ENCODE measurements around the gene TGFBI. TPM values are rescaled to one million over a fixed set of nuclear protein-coding genes. Genes with fewer than 3 reads are reported as not detected.

TGFBI gene
- total and polyA plus RNA-seq, 9 of the 15 experiments (the other 6 are each of a cell fraction or from before 2014, with no cell fraction given): 0.05 to 0.62 (median 0.08) TPM; not detected in 6

DNA sequence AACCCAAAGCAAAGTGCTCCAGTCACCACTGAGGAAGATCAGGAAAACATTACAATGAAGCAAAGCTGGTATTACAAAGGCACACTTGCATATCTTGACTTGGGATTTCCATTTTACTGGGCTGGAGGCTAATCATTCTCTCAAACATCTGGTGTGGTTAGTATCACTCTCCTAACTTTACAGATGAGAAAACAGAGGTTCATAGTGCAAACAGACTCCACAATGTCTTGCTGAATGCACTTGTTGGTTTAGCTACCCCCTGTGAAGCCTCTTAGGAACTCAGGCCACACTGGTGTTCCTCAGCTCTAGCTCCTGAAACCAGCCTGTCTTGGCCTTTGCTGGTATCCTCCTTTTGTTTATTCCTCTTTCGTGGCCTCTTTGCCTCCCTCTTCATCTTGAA lies 74.3 kb downstream of the TGFBI start:
- 9% methylated on average over 1 of the region's 1 CpG for WGBS (ENCODE audit: insufficient coverage, low coverage, missing lambda C conversion rate)
- Histone ChIP-seq H3K9ac (ENCODE audit: insufficient read depth in 1 of 2, low read depth in 2 of 2, low read length in 2 of 2) (no peak overlapping the region), H3K27ac (ENCODE audit: extremely low read depth, low read depth, low read length) (no peak overlapping the region), H4K20me1 (replicated peaks; ENCODE audit: control insufficient read depth, insufficient read depth, low read length) (no peaks in the 10 kb centered on the region), H3K9me1 (ENCODE audit: control insufficient read depth, insufficient read depth, low read length) (no peaks in the 10 kb centered on the region), H3K4me3 (no peak overlapping the region), H3K27me3 (ENCODE audit: control insufficient read depth in 2 of 2, insufficient read depth in 2 of 2, low read length in 2 of 2) (peaks cover 10% of the 10 kb centered on the region in 2 experiments; a peak in 3 of 5 replicates), H3K79me2 (ENCODE audit: control insufficient read depth, insufficient read depth, low read length) (no peaks in the 10 kb centered on the region), H3K4me2 (ENCODE audit: insufficient read depth, low read length) (no peak overlapping the region), H3K9me3 (replicated peaks; ENCODE audit: control insufficient read depth, insufficient read depth, low read depth, low read length) (no peaks in the 10 kb centered on the region), H3K36me3 (ENCODE audit: control insufficient read depth, insufficient read depth, low read length) (no peaks in the 10 kb centered on the region), H3K4me1 (replicated peaks in 1 of 2; ENCODE audit: control insufficient read depth in 2 of 2, insufficient read depth in 2 of 2, low read length in 2 of 2) (no peaks in the 10 kb centered on the region; a peak in 1 of 5 replicates), H2AFZ (ENCODE audit: low read depth, low read length) (no peak overlapping the region)
- no TSS peak for BruUV-seq (replicated peaks)
- in situ Hi-C loops (cut with MboI): no loop called here
- TF ChIP-seq, protein P1, sequence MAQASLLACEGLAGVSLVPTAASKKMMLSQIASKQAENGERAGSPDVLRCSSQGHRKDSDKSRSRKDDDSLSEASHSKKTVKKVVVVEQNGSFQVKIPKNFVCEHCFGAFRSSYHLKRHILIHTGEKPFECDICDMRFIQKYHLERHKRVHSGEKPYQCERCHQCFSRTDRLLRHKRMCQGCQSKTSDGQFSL (CRISPR knock-in tag; IDR thresholded peaks at IDR 0.05): no peak
- TF ChIP-seq, protein P1 (tag; IDR thresholded peaks at IDR 0.05): no peak
- no peak for DNase-seq (ENCODE audit: extremely low read depth in 1 of 4, low spot score in 3 of 4)
- POLR2A ChIA-PET: interaction anchor here (0.6 to 1.1 kb wide), 3 partner anchors 14 to 23 kb away, joined by 3 read pairs; no protein-coding TSS in a partner anchor
- no peak for FAIRE-seq
- CTCF ChIA-PET (ENCODE audit: low intra/inter-chr PET ratio): no interaction called here
- no peak for ATAC-seq
- intact Hi-C loops (cut with micrococcal nuclease): no loop called here

DNA sequence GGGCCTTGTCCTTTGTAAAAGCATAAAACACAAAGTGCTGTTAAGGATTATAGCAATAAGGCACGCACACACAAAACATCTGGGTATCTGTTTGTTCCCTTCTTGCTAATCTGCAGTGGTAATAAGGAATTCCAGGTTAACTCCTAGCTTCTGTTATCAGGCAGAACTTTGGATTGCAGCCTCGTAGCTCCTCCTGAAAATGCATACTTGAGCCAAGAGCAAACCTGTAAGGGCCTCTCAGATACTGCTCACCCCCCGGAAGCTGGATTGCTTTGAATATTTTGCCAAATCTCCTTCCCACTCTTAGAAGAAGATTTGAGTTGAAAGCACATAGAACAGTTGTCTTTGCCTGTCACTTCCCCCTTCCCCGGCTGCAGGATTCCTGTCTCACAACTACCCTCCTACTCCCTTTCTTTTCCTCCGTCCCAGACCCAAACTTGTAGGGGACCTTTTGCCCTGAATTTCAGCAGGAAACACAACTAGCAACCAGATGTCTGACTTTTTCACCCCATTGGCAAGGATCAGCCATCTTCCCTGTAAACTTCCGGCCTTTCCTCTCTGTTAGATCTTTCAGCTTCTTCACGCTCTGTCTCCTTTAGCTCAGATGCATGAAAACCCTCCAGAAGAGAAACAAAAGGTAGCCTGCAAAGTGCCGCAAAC lies 75.6 kb downstream of the TGFBI start:
- 20% methylated on average over 8 of the region's 8 CpGs for WGBS (ENCODE audit: insufficient coverage, low coverage, missing lambda C conversion rate)
- ATAC-seq: no peak
- in situ Hi-C loops (cut with MboI): no loop called here
- ChIA-PET CTCF (ENCODE audit: low intra/inter-chr PET ratio) (no interaction called here), POLR2A (interaction anchor here (0.7 kb wide), 1 partner anchor 1931 kb away, joined by 3 read pairs; no protein-coding TSS in a partner anchor)
- Histone ChIP-seq H3K27me3 (ENCODE audit: control insufficient read depth in 2 of 2, insufficient read depth in 2 of 2, low read length in 2 of 2) (peaks cover 10 to 15% of the 10 kb centered on the region in 2 experiments; a peak in 3 of 5 replicates), H3K36me3 (ENCODE audit: control insufficient read depth, insufficient read depth, low read length) (no peaks in the 10 kb centered on the region), H3K4me1 (replicated peaks in 1 of 2; ENCODE audit: control insufficient read depth in 2 of 2, insufficient read depth in 2 of 2, low read length in 2 of 2) (no peaks in the 10 kb centered on the region; a peak in 1 of 5 replicates), H3K9ac (ENCODE audit: insufficient read depth in 1 of 2, low read depth in 2 of 2, low read length in 2 of 2) (no peak overlapping the region), H4K20me1 (replicated peaks; ENCODE audit: control insufficient read depth, insufficient read depth, low read length) (no peaks in the 10 kb centered on the region), H3K79me2 (ENCODE audit: control insufficient read depth, insufficient read depth, low read length) (no peaks in the 10 kb centered on the region), H3K9me1 (ENCODE audit: control insufficient read depth, insufficient read depth, low read length) (no peaks in the 10 kb centered on the region), H3K4me3 (no peak overlapping the region), H3K27ac (ENCODE audit: extremely low read depth, low read depth, low read length) (no peak overlapping the region), H2AFZ (ENCODE audit: low read depth, low read length) (no peak overlapping the region), H3K4me2 (ENCODE audit: insufficient read depth, low read length) (no peak overlapping the region), H3K9me3 (replicated peaks; ENCODE audit: control insufficient read depth, insufficient read depth, low read depth, low read length) (no peaks in the 10 kb centered on the region)
- FAIRE-seq: no peak
- TF ChIP-seq SREBF2 (CRISPR knock-in tag; IDR thresholded peaks at IDR 0.05): no peak
- no peak for TF ChIP-seq DDX20 (tag; IDR thresholded peaks at IDR 0.05; ENCODE audit: low read depth)
- TF ChIP-seq SMAD1 (IDR thresholded peaks at IDR 0.05; ENCODE audit: low read depth, low read length, partially characterized antibody): no peak
- TF ChIP-seq, protein P2, sequence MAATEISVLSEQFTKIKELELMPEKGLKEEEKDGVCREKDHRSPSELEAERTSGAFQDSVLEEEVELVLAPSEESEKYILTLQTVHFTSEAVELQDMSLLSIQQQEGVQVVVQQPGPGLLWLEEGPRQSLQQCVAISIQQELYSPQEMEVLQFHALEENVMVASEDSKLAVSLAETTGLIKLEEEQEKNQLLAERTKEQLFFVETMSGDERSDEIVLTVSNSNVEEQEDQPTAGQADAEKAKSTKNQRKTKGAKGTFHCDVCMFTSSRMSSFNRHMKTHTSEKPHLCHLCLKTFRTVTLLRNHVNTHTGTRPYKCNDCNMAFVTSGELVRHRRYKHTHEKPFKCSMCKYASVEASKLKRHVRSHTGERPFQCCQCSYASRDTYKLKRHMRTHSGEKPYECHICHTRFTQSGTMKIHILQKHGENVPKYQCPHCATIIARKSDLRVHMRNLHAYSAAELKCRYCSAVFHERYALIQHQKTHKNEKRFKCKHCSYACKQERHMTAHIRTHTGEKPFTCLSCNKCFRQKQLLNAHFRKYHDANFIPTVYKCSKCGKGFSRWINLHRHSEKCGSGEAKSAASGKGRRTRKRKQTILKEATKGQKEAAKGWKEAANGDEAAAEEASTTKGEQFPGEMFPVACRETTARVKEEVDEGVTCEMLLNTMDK (IDR thresholded peaks at IDR 0.05; ENCODE audit: borderline replicate concordance, insufficient read depth, low read depth, low read length, poor library complexity, severe bottlenecking): no peak
- TF ChIP-seq, protein P3, sequence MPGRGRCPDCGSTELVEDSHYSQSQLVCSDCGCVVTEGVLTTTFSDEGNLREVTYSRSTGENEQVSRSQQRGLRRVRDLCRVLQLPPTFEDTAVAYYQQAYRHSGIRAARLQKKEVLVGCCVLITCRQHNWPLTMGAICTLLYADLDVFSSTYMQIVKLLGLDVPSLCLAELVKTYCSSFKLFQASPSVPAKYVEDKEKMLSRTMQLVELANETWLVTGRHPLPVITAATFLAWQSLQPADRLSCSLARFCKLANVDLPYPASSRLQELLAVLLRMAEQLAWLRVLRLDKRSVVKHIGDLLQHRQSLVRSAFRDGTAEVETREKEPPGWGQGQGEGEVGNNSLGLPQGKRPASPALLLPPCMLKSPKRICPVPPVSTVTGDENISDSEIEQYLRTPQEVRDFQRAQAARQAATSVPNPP (IDR thresholded peaks at IDR 0.05; ENCODE audit: borderline replicate concordance, insufficient read depth, insufficient read length): no peak
- intact Hi-C loops (cut with micrococcal nuclease): no loop called here
- BruUV-seq (replicated peaks): no TSS peak
- no peak for DNase-seq (ENCODE audit: extremely low read depth in 1 of 4, low spot score in 3 of 4)
